NCI-H2196 (cell line): ENCODE measurements around the gene MCHR1.
"Not testable (repeated sequence)": the region's sequence is repeated elsewhere in the genome, so short reads cannot be mapped to it uniquely, and the experiment has no call there.

Experiments
- DNase-seq: peaks from one replicate; lab custom pipeline; 2025; ENCODE audit not compliant: unreplicated experiment; lab: John Stamatoyannopoulos, UW

Gene MCHR1

DNA sequence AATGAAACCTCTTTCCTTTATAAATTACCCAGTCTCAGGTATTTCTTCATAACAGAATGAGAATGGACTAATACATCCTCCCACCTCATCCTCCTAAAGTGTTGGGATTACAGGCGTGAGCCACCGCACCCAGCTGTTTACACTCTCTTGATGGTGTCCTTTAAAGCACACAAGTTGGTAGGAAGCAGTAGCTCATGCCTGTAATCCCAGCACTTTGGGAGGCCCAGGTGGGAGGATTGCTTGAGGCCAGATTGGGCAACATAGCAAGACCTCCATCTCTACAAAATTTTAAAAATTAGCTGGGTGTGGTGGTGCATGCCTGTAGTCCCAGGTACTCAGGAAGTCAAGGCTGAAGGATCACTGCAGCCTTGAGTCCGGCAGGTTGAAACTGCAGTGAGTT lies 23.3 kb upstream of the MCHR1 start:
- not testable (repeated sequence) for DNase-seq

DNA sequence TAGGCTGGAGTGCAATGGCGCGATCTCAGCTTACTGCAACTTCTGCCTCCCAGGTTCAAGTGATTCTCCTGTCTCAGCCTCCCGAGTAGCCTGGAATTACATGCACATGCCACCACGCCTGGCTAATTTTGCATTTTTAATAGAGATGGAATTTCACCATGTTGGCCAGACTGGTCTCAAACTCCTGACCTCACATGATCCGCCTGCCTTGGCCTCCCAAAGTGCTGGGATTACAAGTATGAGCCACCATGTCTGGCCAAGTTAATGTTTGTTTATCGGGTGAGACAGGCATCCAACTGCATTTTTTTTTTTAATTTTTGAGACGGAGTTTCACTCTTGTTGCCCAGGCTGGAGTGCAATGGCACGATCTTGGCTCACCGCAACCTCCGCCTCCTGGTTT lies 22.6 kb upstream of the MCHR1 start:
- not testable (repeated sequence) for DNase-seq

DNA sequence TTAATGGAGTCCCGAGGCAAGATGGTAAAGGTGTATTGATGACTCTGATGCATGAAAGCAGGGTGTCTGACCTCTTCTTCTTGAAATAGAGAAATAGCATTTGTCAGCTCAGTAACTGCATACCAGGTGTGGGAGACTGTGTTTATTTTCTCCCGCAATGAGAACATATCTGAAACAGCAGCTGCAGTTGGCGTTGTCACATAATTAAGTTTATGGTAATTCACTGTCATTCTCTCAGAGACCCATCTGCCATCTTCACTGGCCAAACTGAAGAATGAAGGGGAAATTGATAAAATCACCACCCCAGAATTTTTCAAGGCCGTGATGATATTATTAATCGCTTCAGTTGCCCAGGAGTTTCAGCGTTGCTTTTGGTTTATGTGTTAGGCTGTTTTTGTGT lies 20.1 kb upstream of the MCHR1 start:
- no peak for DNase-seq

DNA sequence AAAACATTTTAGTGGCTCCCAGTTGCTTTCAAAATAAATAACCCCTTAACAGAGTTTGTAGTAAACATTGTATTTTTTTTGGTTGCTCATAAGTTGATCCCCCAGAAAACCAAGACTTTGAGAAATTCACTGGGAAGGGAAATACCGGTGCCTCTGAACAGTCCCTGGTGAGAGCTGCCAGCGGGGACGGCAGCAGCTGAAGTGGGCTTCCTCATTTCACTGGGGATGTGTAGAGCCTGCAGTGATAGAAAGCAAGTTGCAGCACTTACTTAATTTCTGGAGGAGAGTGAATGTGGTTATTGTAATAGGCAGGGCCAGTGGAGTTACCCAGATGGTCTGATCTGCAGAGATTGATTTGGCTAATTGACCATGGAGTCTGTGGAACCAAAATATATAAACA lies 18.6 kb upstream of the MCHR1 start:
- DNase-seq: no peak

DNA sequence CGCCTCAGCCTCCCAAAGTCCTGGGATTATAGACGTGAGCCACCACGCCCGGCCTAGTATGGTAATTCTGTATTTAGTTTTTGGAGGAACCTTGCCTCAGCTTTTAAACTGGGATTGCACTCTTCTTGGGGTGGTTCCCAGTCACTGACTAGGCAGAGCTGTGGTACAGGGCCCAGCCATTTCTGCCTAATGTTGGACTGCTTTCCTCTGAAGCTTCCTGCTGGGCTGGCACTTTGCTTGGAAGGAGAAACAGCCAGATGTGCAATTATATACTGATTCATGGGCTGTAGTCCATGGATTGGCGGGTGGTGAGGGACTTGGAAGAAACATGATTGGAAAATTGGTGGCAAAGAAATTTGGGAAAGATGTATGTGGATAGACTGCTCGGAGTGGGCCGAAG lies 17.6 kb upstream of the MCHR1 start:
- DNase-seq: no peak

DNA sequence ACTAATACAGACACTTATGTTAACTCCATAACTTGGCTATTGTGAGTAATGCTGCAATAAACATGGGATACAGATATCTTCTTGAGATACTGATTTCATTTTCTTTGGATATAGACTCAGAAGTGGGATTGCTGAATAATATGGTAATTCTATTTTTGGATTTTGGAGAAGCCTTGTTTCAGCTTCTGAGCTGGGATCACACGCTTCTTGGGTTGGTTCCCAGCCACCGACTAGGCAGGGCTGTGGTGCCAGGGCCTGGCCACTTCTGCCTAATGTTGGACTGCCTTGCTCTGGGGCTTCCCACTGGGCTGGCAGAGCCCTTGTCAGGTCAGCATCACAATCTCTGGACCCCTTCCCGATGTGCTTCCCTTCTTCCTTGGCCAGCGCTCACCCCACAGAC lies 14.0 kb upstream of the MCHR1 start:
- DNase-seq: no peak

DNA sequence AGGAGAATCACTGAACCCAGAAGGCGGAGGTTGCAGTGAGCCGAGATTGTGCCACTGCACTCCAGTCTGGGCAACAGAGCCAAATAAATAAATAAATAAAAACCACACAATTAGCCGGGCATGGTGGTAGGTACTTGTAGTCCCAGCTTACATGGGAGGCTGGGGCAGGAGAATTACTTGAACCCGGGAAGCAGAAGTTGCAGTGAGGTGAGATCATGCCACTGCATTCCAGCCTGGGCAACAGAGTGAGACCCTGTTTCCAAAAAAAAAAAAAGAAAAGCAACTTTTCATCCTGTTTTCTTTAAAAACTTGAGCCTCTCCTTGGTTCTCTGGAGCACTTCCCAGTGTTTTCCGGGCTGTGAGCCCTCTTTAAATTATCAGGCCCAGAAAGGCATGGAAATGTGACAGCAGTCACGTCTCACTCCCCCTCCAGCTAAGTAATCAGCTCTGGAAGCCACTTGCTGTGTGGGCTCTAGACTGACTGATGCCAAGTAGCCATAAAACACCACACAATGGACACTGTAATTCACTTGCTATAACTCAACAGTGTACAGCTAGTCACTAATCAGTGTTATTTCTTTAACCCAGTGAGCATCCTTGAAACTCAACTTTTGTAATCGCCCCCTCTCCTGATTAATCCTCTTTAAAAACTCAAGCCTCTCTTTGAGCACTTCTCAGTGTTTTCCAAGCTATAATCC lies 13.0 kb upstream of the MCHR1 start:
- no peak for DNase-seq

DNA sequence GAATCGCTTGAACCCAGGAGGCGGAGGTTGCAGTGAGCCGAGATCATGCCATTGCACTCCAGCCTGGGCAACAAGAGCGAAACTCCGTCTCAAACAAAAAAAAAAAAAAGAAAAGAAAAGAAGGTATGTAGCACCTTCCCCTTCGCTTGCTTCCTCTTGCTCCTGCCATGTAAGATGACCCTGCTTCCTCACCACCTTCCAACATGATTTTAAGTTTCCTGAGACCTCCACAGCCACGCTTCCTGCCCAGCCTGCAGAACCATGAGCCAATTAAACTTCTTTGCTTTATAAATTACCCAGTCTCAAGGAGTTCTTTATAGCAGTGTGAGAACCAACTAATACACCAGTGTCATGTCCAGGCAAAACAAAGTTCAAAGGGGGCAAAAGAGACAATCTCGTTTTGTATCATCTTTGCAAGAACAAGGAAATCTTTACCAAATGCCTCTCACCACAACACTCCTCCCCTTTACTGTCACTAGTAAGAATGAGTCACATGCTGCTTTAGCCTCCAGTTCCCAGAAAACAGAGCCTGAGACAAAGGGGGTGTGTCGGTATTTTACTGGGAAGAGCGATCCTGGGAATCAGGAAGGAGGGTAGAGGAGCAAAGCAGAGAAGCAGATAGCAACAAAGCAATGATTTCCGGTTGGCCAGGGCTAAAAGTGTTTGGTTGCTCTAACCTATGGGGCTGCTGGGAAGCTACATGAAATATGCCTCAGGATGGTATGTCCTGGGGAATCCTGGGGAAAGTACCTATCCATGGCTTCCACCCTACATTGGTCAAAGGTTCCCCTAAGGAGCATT lies 10.5 kb upstream of the MCHR1 start:
- no peak for DNase-seq

DNA sequence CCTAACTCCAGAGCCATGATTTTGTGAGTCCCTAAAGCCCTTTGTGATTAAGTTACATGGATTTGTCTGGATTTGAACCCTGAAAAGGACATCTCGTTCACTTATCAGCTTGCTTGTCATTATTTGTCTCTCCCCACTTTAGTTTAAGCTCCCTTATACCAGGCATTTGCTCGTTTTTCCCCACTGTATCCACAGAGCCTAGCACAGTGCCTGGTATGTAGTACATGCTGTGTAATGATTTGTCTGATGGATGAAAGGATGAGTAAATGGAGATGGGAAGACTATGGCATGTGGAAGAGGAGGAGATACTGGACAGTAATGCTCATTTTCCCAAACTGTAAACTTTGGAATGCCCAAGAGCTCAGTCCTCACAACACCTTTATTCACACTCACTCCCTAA lies 9.2 kb upstream of the MCHR1 start:
- no peak for DNase-seq

DNA sequence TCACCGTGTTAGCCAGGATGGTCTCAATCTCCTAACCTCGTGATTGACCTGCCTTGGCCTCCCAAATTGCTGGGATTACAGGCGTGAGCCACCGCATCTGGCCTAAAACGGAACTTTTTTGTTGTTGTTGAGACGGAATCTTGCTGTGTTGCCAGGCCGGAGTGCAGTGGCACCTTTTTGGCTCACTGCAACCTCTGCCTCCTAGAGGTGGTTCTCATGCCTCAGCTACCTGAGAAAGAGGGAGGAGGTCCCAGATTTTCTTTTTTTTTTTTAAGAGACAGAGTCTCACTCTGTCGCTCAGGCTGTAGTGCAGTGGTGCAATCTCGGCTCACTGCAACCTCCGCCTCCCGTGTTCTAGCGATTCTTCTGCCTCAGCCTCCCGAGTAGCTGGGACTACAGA lies 7.9 kb upstream of the MCHR1 start:
- no peak for DNase-seq

DNA sequence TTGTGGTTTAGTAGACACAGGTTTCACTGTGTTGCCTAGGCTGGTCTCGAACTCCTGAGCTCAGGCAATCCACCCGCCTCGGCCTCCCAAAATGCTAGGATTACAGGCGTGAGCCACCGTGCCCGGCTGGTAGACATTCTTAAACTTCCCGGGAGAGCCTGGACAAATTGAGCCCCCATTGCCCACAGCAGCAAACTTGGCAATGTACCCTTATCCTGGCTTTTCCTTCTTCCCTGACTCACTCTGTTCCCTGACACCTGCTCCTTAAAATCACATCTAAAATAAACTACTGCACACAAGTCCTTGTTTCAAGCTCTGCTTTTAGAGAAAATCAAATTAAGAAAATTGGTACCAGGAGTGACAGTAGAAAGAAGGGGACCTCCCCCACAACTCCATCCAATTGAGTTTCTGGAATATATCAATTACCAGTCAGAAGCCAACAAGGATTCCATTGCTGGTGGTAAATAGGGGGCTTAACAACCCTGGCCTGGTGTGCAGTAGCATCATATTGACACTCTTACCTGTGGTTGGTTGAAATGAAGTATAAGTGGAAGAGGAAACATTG lies 7.4 kb upstream of the MCHR1 start:
- no peak for DNase-seq

DNA sequence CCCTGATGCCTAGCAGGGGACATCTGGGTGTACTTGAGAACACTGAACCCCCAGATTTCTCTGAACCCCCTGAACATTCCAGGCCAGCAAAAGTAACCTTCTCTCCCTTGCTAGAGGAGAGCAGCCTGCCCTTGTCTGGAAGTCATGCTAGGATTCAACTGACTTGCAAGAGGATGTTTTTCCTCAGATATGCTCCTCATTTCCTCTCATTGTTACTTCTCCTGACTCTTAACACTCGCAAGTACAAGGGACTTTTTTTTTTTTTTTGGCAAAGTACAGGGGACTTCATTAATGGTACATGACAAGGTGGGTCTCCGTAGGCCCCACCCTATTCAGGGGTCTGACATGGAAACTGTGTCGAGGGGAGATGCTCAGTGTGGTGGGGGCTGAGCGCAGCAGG lies 6.3 kb upstream of the MCHR1 start:
- DNase-seq: no peak

DNA sequence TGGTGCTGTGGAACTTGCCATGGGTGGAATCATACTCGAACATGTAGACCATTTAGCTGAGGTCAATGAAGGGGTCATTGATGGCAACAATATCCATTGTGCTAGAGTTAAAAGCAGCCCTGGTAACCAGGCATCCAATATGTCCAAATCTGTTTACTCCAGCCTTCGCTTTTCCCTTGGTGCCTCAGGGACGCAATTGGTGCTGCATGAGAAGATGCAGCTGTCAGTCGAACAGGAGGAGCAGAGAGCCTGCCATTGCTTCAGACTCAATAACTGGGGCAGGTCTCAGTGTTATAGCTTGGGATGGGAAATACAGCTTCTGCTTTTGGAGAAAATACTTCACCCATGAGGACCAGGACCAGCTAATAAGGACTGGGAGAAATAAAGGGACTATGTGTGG lies 5.0 kb upstream of the MCHR1 start:
- no peak for DNase-seq

DNA sequence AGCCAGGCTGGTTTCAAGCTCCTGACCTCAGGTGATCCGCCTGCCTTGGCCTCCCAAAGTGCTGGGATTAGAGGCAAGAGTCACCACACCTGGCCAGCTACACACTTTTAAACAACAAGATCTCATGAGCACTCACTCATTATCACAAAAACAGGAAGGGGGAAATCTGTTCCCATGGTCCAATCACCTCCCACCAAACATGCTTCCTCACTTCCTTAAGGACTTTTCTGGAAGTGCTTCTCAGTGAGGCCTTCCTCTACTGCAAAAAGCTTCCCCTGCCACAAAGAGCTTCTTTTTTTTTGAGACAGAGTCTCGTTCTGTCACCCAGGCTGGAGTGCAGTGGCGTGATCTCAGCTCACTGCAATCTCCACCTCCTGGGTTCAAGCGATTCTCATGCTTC lies 3.1 kb upstream of the MCHR1 start:
- not testable (repeated sequence) for DNase-seq

DNA sequence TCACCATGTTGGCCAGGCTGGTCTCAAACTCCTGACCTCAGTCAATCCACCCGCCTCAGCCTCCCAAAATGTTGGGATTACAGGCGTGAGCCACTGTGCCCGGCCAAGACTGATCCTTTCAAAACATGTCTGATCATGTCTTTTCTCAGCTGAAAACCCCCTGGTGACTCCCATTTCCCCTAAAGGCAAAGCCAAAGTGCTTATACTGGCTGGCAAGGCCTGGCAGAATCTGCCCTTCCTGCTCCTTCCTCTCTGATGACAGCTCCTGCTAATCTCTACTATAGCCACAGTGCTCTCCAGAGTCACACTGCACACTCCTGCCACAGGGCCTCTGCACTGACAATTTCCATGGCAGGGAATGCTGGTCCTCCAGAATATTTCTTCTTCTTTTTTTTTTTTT lies 2.6 kb upstream of the MCHR1 start:
- no peak for DNase-seq

DNA sequence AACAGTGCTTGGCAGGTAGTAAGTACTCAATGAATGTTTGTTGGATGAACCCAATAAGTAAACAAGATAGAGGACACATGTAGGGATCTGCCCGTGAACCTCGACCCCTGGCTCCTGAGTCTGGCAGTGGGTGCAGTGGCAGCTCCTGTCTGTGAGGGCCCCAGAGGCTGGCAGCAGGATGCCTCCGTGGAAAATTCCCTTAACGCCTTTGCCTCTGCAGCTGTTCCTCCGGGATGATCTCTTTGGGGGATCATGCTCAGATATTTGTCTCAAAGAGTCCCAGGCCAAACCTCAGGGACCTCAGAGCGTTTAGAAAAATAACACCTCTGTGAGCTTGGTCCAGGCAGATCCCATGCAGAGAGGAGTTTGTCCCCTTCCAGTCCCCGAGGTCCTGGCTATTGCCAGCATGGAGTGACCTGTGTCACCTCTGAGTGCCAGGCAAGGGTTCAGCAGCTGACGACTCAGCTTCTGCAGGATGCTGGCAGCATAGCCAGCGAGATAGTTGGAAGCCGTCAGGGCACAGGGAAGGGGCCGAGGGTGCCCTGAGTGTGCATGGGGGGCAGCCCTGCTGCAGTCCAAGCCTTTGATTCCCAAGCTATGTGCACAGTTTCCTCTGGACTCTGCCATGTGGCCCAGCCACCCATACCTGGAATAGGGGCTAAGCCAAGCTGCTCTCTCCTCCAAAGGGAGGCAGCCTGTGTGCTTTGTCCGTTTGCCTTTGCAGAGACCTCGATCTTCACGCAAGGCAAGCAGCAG lies 613 bp upstream of the MCHR1 start:
- DNase-seq: no peak

DNA sequence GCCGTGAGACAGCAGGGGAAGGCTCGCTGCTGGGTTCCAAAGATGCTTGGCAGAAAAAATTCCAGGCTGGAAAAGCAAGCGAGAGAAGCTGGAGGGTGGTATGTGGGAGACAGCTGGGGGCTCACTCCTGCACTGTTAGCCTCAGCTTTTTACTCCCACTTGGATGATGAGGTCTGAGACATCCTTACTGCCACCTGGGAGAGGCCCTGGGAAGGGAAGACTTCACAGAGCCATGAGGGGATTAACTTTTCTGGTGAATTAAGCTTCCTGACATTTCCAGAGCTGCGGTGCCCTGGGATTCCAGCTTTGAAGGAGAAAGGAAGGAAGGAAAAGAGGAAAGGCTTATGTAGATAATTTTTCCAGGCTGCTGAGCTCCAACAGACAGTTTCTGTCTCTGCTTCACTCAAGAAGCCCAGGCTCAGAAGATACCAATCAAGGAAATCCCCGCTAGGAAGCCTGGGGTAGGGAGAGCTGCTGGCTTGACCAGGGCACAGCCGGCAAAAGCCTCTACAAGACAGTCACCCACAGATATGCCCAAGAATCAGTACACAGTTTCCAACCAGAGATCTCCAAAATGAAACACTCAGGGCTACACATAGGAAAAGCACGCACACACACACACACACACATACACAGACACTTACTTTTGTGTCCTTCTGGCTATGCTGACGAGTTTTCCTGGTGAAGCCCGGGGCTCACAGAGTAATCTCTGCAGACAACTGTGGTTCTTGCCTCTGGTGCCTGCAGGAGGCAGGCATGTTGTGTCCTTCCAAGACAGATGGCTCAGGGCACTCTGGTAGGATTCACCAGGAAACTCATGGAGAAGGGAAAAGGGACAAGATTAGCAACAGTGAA lies 907 bp downstream of the MCHR1 start:
- no peak for DNase-seq

DNA sequence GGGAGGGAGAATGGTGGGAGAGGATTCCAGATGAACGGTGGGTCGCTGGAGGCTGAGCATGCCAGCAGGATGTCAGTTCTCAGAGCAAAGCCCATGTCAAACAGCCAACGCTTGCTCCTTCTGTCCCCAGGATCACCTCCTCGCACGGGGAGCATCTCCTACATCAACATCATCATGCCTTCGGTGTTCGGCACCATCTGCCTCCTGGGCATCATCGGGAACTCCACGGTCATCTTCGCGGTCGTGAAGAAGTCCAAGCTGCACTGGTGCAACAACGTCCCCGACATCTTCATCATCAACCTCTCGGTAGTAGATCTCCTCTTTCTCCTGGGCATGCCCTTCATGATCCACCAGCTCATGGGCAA lies 1.5 kb downstream of the MCHR1 start:
- no peak for DNase-seq

DNA sequence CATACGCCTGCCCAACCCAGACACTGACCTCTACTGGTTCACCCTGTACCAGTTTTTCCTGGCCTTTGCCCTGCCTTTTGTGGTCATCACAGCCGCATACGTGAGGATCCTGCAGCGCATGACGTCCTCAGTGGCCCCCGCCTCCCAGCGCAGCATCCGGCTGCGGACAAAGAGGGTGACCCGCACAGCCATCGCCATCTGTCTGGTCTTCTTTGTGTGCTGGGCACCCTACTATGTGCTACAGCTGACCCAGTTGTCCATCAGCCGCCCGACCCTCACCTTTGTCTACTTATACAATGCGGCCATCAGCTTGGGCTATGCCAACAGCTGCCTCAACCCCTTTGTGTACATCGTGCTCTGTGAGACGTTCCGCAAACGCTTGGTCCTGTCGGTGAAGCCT lies 2.2 kb downstream of the MCHR1 start:
- DNase-seq: no peak

DNA sequence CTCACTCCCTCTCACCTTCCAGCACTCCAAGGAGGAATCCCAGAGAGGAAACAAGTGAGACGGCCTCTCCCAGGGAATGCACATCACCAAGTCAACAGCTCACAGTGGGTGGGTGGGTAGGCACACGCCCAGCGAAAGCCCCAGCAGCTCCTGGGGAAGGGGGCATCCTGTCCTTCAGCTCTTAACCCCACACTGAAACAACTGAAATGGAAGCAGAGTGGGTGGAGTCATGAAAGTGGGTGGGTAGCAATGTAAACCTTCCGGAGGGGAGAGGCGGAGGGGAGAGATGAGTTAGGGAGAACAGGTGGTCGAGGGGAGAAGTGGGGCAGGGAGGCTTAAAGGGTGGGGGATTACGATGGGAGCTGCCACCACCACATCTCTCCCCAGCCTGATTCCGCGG lies 5.4 kb downstream of the MCHR1 start:
- no peak for DNase-seq

DNA sequence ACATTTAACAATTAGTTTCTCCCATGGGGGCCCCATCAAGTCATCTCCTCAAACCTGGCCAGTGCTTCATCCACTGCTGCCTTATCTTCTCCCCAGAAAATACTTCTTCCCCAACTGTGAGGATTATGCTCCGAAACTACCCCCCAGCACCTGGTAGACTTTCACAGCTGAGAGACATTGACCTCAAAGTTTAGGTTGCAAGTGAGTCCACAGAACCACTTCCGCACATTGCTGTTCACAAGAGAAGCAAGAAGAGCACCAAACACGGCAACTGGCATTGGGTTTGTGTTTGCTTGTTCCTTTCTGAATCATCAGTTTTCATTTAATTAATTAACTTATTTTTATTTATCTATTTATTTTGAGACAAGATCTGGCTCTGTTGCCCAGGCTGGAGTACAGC lies 6.1 kb downstream of the MCHR1 start:
- DNase-seq: no peak
